WERI-Rb-1 (cell line): ENCODE measurements around the gene BCKDHA.
A peak's percentile ranks its signal among the peaks of the same experiment; 100 is the strongest.

Source experiments
- DNase-seq: peaks from one replicate; pipeline ENCODE4 v3.0.0-alpha.2; 2020
- H3K27ac ChIP-seq: fragments of 250-450 bp; sonication (Bioruptor Pico); 2 replicates; pipeline ENCODE4 v1.5.1; 2020; ENCODE audit warnings: mild to moderate bottlenecking, moderate library complexity
- H3K27me3 ChIP-seq: fragments of 250-450 bp; sonication (Bioruptor Pico); 2 replicates; pipeline ENCODE4 v1.5.1; 2021; ENCODE audit warnings: mild to moderate bottlenecking, low read depth, moderate library complexity; ENCODE audit not compliant: insufficient read depth, severe bottlenecking
- H3K36me3 ChIP-seq: fragments of 250-450 bp; sonication (Bioruptor Pico); 2 replicates; pipeline ENCODE4 v1.5.1; 2020; ENCODE audit warnings: mild to moderate bottlenecking, moderate library complexity
- H3K4me3 ChIP-seq: 2 replicates; pipeline ENCODE4 v1.5.1; 2011; ENCODE audit warnings: low read depth, mild to moderate bottlenecking, control low read depth, low read length
- H3K9me3 ChIP-seq: fragments of 250-450 bp; sonication (Bioruptor Pico); 2 replicates; pipeline ENCODE4 v1.5.1; 2021; ENCODE audit warnings: mild to moderate bottlenecking, moderate library complexity; ENCODE audit not compliant: severe bottlenecking
- CTCF ChIP-seq: IDR thresholded peaks from 2 replicates; pipeline ENCODE4 v1.5.1; 2011; ENCODE audit warnings: low read depth, mild to moderate bottlenecking, control low read depth, inconsistent platforms, low read length

BCKDHA gene

GRCh38 chr19:41397086-41398049, at the start of gene BCKDHA, which contains the start of gene EXOSC5:
Gene BCKDHA, plus strand, starts transcription at chr19:41397818. Its CDS starts 10 bp downstream, at chr19:41397828.
Gene EXOSC5, minus strand, starts transcription at chr19:41397359. Its CDS starts 31 bp downstream, at chr19:41397328.
- no peak for TF ChIP-seq CTCF
- DNase-seq = peak; percentile 99
- peak within 1 kb of the TSS; percentile 100 for H3K4me3 ChIP-seq
- peaks cover 15% of the 10 kb centered on the region for H3K36me3 ChIP-seq
- no peaks in the 10 kb centered on the region for H3K27me3 ChIP-seq
- no peaks in the 10 kb centered on the region for H3K9me3 ChIP-seq
- peak within 1 kb of the TSS; percentile 98 for H3K27ac ChIP-seq

GRCh38 chr19:41350735-41351338, 46.8 kb upstream of the BCKDHA start:
- no peak for DNase-seq
- Histone ChIP-seq H3K27ac (no peak overlapping the region), H3K4me3 (peak overlapping the region; percentile 57), H3K27me3 (peaks cover 10% of the 10 kb centered on the region), H3K36me3 (no peaks in the 10 kb centered on the region; the same call in 1 of the 2 replicates), H3K9me3 (no peaks in the 10 kb centered on the region)
- TF ChIP-seq CTCF = no peak

DNA sequence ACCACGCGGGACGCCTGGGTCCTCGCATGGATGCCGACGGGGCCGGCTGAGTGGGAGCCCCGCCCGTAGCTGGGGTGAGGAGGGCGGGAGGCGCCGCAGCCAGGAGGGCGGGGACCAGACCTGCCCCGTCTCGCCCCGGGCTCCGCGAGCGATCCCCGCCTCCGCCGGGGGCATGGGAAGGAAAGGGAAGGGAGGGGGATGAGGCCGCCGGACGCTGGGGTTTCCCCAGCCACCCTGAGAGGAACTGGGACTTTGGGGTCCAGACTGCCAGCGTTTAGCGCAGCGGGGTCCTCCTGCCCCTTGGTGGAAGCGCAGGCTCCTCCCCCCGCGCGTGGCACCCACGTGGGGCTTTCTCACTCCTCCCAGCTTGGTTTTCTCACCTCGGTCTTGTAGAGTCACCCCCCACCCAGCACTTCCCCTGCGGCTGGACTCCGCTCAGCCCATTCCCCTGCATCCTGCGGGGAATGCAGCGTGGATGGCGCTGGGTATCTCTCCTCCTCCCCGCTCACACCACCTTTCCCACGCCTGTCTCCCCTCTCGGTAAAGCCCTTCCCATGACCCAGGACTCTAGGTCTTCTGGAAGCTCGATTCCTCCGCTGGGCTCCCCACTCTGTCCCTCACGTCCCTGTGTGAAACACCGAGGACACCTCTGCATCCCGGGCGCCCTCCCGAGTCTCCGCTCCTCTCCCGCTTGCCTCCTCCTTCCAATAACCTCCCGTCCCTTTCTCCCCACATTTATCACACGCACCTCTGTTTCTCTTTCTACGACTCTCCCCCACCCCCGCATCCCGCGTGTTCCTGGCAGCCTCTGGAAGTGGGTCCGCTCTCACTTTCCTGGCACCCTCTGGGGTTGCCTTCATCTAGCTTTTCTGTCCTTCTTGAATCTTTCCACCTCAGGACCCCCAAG, 46.0 kb upstream of the BCKDHA start:
- DNase-seq = peak; percentile 41
- TF ChIP-seq CTCF = no peak
- no peak overlapping the region for H3K27ac ChIP-seq
- no peaks in the 10 kb centered on the region; the same call in 1 of the 2 replicates for H3K36me3 ChIP-seq
- H3K4me3 ChIP-seq = peak overlapping the region; percentile 57
- H3K27me3 ChIP-seq = peaks cover 10% of the 10 kb centered on the region
- H3K9me3 ChIP-seq = no peaks in the 10 kb centered on the region

DNA sequence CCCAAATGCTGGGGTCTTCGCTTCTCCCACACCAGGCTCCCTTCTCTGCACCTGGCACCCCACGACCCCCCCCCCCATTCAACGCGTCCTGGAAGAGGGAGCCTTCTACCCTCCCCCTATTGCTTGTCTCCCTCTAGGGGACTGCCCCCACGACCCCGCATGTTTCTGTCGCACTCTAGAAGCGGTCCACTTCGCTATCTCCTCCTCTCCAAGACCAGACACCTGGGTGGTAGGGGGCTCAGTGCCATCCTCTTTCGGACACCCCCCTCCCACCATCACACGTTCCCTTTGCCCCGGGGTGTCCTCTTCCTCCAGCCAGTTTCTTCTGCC, 45.4 kb upstream of the BCKDHA start:
- H3K9me3 ChIP-seq = no peaks in the 10 kb centered on the region
- DNase-seq = no peak
- H3K4me3 ChIP-seq = peak overlapping the region; percentile 57
- H3K27ac ChIP-seq = no peak overlapping the region
- peaks cover 10% of the 10 kb centered on the region for H3K27me3 ChIP-seq
- no peaks in the 10 kb centered on the region; the same call in 1 of the 2 replicates for H3K36me3 ChIP-seq
- no peak for TF ChIP-seq CTCF

DNA sequence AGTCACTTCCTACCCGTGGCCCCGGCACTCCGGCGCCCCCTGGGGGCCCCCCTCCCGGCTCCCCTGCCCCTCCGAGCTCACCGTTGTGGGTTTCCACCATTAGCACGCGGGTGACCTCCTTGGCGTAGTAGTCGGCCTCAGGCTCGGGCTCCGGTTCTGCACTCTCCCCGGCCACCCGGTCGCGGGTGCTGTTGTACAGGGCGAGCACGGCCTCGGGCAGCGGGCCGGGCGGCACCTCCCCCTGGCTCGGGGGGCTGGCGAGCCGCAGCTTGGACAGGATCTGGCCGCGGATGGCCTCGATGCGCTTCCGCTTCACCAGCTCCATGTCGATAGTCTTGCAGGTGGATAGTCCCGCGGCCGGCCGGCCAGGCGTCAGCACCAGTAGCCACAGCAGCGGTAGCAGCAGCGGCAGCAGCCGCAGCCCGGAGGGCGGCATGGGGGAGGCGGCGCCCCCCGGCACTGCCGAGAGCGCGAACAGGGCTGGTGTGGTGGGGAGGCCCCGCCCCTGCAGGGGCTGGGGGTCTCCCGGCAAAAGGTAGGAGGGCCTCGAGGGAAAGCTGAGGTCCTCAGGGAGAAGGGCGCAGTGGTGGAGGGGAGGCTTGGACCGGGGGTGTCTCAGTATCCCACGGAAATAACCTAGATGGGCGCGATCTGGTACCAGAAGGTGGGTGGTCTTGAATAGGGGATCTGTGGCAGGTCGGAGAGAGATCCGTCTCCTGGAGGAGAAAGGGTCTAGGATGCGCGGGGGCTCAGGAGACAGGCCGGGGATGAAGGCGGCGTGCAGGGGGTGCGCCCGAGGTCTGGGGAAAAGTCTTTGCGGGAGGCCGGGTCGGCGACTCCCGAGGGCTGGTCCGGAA, 44.8 kb upstream of the BCKDHA start:
- H3K27me3 ChIP-seq = peaks cover 10% of the 10 kb centered on the region
- H3K27ac ChIP-seq = 0 out of 2 replicates have a peak overlapping the region, but pooled peaks have one; percentile 33
- H3K4me3 ChIP-seq = peak overlapping the region; percentile 57
- H3K9me3 ChIP-seq = no peaks in the 10 kb centered on the region
- TF ChIP-seq CTCF = peak; percentile 47
- H3K36me3 ChIP-seq = no peaks in the 10 kb centered on the region
- peak; percentile 75 for DNase-seq
